GM19328 (cell line): Measurements from ENCODE around the gene COX10.
"Not testable (repeated sequence)": the region's sequence is repeated elsewhere in the genome, so short reads cannot be mapped to it uniquely, and the experiment has no call there.

ENCODE experiments used
- ATAC-seq: cut with Tn5 transposase; IDR thresholded peaks from one replicate; pipeline ENCODE4 v1.9.1; 2021; ENCODE audit warnings: mild to moderate bottlenecking, moderate library complexity; ENCODE audit not compliant: unreplicated experiment

COX10 gene

GRCh38 chr17:14202388-14203166, 133.3 kb downstream of the COX10 start:
- no peak for ATAC-seq

- ATAC-seq: no peak
These were observed 134.1 kb downstream of the COX10 start for GRCh38 chr17:14203388-14203787.

GRCh38 chr17:14204084-14204483, 134.8 kb downstream of the COX10 start:
- no peak for ATAC-seq

DNA sequence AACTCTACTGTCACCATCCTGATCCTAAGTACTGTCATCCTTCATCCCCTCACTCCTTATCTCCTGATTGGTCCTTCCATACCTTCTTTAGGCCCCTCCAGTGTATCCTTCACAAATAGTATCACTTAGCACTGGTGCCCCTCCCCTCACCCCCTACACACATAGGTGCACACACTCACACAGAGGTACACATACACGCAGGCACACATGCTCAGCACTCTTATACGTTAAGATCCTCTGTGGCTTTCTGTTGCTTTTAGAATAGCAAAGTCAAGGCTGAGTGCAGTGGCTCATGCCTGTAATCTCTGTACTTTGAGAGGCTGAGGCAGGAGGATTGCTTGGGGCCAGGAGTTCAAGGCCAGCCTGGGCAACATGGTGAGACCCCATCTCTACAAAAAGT, 135.2 kb downstream of the COX10 start:
- ATAC-seq: no peak

DNA sequence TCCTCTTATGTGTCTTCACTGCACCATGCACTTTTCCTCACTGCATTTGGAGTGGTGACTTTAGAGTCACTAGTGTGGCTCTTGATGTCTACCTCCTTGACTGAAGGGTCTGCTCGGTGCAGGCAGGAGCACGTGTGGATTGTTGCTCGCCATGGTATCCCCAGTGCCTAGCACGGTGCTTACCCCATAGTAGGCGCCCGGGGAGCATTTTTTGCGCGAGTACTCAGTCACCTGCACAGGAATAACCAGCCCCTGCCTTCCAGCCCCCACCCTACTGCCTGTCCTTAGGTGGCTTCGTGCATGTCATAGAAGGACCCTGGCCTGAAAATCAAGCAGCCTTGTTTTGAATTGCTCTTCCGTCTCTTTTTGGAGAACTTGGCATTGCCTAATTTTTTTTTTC, 136.1 kb downstream of the COX10 start:
- ATAC-seq: no peak

DNA sequence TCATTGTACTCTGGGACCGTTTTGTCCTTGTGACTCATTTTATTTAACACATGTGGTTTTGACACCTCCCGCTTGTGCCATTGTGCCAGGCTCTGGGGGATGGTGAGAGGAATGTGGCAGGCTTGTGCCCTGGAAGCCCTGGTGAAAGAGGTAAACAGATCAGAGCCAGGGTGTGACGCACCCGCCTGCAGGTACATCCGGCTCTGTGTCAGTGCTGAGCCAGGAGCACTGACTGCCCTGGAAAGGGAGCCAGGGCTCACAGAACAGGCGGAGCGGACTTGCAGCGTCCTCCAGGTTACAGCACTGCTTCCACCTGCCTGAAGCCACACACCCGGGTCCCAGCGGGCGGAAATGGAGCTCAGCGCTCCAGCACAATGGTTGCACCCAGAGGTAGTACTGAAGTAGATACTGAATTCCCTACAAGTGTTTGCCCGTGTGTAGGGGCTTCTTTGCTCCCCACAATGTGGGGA, 136.7 kb downstream of the COX10 start:
- no peak for ATAC-seq

- no peak for ATAC-seq
These were observed 137.6 kb downstream of the COX10 start for GRCh38 chr17:14206891-14207290.

DNA sequence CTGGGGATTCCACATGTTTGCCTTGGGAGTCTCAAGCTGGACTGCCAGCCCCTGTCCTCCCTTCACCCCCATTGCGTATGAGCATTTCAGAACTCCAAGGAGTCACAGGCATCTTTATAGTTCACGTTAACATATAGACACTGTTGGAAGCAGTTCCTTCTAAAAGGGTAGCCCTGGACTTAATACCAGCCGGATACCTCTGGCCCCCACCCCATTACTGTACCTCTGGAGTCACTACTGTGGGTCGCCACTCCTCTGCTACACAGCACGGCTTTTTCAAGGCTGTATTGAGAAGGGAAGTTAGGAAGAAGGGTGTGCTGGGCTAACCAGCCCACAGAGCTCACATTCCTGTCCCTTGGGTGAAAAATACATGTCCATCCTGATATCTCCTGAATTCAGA, 138.5 kb downstream of the COX10 start:
- no peak for ATAC-seq

GRCh38 chr17:14209215-14209614, 139.9 kb downstream of the COX10 start:
- ATAC-seq: no peak

DNA sequence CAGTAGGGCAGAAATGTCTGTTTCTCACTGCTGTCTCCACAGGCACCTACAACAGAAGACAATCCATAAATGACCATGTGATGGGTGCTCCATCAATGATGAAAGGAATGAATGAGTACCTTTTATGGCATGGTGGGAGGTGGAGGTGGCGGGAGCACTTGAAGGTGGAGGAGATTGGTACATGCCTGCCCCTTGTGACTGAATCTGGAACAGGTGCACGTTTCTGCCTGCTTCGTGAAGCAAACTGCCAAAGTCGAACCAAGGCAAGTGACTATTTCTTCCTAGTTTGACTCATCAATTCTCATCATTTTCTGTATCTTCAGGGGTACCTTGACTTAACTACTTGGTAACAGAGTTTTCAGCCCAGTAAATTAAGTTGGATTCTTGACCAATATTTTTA, 141.9 kb downstream of the COX10 start:
- ATAC-seq: no peak

DNA sequence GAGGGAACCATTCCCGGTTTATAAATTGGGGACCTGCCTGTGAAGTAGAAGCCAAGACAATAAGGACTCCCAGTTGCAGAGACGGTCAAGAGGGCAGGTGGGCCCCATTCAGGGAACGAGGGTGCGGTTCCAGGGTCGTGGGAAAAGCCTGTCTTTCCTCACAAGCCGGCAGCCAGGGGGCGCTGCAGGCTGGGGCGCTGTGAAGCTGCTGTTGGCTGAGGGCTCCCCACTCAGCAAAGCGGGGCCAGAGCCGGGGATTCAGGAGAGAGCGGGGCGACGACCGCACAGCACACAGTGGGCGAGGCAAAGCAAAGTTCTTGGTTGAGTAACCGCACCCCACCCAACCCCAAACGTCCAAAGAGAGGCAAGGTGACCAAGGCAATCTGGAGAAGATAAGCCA, 142.5 kb downstream of the COX10 start:
- ATAC-seq: no peak

DNA sequence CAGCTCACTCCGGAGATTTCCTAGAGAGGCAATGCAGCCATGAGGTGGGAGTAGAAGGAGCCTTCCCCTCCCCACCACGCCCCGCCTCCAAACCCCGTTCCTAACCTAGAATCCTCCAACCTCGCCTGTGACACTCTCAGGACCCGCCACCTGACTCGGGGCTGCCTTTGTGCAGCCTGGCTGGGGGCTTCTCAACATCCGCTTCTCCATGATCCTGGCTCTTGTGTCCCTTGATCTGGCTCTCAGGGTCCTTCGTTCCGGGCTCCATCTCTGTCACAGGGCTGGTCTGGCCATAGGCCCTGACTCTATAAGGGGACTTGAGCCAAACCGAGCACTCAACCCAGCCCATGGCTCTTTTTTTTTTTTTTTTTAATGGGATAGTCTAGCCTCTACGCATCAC, 143.1 kb downstream of the COX10 start:
- no peak for ATAC-seq

GRCh38 chr17:14214271-14214670, 145.0 kb downstream of the COX10 start:
- no peak for ATAC-seq

GRCh38 chr17:14222611-14223010, 153.3 kb downstream of the COX10 start:
- no peak for ATAC-seq

GRCh38 chr17:14225254-14225980, 156.1 kb downstream of the COX10 start:
- no peak for ATAC-seq

DNA sequence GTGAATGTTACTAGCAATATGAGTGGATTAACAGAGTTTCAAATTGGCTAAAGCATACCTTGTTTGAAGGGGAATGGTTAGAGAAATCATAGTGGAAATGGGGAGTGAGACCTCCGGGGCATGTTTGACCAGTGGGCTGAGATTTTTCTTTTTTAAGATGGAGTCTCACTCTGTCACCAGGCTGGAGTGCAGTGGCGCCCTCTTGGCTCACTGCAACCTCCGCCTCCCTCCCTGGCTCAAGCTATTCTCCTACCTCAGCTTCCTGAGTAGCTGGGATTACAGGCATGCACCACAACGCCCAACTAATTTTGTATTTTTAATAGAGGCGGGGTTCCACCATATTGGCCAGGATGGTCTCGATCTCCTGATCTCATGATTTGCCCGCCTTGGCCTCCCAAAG, 157.7 kb downstream of the COX10 start:
- no peak for ATAC-seq

DNA sequence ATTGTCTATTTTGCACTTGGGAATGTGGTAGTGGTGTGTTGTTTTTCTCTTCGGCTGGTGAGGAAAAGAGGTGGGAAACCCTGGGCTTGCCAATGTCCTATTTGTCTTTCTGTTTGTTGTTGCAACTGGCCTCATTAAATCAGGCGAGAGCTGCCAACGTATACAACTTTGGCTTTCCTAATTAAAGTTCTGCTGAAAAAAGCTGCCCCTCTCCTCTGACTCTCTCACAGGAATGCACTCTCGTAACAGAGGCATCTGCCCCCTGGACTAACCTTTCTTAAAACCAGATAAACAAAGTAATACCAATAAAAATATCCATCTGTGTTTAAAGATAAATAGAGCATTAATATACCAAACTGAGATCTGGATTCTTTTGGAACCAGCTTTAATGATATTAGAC, 159.6 kb downstream of the COX10 start:
- no peak for ATAC-seq

- ATAC-seq: not testable (repeated sequence)
These were observed 161.9 kb downstream of the COX10 start for GRCh38 chr17:14231187-14231586.

DNA sequence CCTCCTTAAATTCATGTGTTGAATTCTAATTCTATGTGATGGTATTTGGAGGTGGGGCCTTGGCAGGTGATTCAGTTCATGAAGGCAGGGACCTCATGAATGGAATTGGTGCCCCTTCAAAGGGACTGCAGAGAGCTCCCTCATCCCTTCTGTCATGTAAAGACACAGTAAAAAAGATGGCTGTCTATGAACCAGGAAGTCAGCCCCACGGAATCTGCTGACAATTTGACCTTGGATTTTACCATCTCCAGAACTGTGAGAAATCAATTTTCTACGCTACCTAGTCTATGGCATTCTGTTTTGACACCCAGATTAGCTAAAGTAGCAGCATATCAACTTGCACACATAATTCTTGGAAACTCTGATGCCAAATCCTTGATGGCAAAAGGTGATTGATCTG, 165.7 kb downstream of the COX10 start:
- not testable (repeated sequence) for ATAC-seq

GRCh38 chr17:14236032-14236431, 166.7 kb downstream of the COX10 start:
- ATAC-seq: not testable (repeated sequence)

DNA sequence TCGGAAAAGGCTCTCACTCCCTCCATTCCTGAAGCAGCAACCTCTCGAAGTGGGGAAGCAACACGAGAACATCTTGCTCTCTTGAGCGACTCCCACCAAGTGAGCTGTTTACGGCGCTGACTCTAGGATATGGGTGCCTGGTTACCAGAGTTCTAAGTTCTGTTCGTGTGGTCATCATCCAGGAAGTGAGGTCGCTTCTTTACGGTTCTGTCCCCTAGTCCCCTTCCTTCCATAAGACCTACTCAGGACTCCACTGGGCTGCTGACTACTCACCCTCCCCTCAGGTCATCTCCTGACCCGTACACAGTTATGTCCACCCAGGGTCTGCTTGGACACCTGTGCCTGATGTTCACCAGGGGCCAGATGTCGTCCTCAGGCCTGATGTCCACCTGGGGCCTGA, 167.5 kb downstream of the COX10 start, which contains the start of gene CDRT15:
TSS of gene CDRT15 (minus strand) at position 101 of the 400 bp plus-strand sequence. CDS start at position 72, 29 bp downstream.
- not testable (repeated sequence) for ATAC-seq

- ATAC-seq: not testable (repeated sequence)
These were observed 170.0 kb downstream of the COX10 start for GRCh38 chr17:14239271-14239670.
